GM21526 (cell line): ENCODE results near the gene TRIM28.
"Not testable (repeated sequence)": the region's sequence is repeated elsewhere in the genome, so short reads cannot be mapped to it uniquely, and the experiment has no call there.

Source experiments
- ATAC-seq: cut with Tn5 transposase; IDR thresholded peaks from one replicate; pipeline ENCODE4 v1.9.1; 2021; ENCODE audit warnings: moderate library complexity; ENCODE audit not compliant: unreplicated experiment, low FRiP score

TRIM28 gene

DNA sequence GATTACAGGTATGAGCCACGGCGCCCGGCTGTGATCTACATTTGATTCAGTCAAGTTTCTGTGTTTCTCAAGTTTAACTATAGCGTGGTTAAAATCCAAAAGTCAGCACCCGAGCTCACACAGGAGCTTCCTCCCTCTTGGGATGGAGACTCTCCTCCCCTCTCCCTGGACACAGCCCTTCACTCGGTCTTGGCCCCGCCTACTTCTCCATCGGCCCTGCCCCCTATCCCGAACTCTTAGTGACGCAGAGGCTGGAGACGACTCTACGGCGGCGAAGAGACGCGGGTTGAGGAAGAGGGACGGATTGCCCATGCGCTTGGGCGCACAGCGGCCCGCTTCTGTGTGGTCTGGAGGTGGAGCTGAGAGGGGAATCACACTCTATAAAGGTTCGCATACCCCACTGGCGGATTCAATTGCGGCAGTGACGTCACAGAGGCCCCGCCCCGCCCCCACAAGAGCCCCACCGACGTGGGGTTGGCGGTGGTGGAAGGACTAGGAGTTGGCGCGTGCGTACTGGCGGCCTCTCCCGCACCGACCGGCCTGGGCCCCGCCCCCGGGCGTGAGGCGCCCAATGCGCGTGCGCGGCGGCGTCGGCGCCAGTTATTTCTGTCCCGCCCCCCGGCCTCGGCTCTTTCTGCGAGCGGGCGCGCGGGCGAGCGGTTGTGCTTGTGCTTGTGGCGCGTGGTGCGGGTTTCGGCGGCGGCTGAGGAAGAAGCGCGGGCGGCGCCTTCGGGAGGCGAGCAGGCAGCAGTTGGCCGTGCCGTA lies at the start of gene TRIM28:
Gene TRIM28 (plus strand): TSS at position 239 of the 765 bp plus-strand sequence. CDS start 694 bp downstream, outside the sequence.
- peak; percentile 82 for ATAC-seq

DNA sequence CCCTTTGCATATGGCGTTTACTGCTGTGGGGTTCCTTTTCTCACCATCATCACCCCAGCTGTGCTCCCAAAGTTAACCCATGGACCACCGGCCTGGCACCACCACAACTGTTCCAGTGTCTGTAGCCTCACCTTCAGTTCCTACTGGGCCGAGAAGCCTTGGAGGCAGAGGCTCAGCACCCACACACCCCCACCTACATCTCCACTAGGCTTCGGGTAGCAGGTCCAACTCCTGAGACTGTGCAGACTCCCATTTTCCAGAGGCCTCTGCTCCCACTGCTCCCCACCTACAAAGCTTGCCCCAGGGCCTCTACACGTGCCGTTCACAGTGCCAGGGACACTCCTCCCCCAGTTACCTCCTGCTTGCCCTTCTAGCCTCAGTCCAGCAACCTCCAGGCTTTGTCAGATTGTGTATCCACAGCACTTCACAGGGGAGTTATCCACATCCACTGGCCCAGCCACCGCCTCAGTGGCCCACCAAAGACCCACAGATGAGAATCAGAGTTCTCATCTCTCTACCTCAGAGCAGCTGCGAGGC lies 46.2 kb upstream of the TRIM28 start:
- no peak for ATAC-seq

DNA sequence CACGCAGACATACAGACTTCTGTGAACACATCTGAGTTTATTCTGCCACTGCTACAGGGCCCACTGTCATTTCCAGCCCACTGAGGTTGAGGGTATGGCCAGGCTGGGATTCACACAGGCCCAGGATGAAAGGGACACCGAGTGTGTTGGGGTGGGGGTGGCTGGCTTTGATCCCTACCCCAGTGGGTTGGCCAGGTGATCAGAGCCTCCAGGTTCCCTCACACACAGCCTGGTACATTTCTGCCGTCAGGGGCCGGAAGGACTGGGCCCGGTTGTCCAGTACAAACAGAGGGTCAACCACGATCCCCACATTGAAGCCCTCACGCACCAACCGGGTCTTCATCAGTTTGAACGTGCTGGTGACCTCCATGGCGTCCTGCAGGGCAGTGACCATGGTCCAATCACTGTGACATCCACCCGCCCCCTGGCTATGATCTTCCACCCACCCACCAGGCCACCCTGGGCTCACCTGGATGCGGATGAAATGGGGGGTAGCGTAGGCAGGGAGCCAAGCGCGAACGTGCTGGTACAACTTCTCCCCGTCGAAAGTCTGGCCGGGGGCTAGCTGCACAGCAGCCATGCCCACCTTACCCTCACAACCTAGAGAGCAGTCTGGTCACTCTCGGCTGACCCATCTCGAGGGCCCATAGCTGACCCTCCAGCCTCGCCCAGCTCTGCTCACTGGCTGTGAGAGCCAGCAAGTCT lies 45.4 kb upstream of the TRIM28 start:
- no peak for ATAC-seq

DNA sequence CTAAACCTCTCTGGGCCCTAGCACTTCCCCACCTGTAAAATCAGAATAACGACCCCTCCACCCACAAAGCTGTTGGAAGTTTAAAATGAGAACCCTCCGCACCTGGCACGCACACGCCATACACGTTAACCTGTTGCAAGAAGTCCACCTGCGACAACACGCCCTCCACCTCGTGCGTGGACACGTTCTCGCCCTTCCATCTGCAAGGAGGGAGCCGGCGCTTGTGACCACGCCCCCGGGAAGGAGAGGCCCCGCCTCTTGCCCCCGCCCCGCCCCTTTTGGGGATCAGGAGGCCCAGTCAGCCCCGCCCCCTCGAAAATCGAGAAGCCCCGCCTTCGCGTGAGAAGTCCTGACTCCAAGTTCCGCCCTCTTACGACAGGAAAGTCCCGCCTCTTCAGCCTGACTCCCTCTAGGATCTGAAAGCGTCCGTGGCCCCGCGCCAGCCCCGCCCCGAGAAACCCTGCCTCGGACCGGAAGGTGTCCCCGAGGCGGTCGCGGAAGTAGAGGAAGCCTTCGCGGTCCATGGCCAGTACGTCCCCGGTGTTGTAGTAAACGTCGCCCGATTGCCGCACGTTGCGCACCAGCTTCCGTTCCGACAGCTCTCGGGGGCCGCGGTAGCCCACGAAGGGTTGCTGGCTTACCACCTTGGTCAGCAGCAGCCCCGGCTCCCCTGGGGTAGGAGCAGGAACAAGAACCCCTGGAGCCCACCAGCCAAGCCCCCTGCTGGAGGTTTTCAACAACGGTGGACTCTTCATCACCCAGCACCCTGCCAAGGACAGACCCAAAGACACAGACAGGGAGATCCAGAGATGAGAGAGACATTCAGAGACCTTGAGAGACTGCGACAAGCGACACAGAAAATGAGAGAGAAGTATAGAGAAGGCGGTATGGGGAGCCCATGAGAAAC lies 44.6 kb upstream of the TRIM28 start:
- peak; percentile 79 for ATAC-seq

DNA sequence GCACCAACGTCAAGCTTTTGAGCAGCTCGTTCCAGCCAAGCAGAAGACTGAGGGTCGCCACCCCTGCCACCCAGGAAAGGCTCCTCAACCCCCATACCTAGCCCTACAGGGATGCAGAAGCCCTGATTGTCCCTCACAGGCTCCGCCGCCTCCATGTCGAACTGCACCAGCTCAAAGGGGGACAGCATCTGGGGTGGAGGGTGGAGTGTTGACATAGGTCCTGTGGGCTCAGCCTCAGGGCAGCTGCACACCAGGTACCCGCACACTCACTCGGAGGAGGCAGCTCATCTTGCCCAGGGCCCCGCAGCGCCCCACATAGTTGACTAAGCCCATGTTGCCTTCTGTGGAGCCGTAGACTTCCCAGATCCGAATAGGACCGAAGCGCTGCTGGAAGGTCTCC lies 43.6 kb upstream of the TRIM28 start:
- ATAC-seq = no peak

DNA sequence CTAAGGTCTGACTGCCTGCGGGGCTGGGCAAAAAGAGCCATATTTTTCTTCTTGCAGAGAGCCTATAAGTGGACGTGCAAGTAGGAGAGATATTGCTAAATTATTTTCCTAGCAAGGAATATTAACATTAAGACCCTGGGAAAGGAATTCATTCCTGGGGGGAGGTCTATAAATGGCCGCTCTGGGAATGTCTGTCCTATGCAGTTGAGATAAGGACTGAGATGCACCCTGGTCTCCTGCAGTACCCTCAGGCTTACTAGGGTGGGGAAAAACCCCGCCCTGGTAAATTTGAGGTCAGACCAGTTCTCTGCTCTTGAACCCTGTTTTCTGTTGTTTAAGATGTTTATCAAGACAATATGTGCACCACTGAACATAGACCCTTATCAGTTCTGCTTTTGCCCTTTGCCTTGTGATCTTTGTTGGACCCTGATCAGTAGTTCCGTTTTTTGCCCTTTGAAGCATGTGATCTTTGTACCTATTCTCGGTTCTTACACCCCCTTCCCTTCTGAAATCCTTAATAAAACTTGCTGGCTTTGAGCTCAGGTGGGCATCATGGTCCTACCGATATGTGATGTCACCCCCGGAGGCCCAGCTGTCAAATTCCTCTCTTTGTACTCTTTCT lies 36.2 kb upstream of the TRIM28 start:
- ATAC-seq = not testable (repeated sequence)

DNA sequence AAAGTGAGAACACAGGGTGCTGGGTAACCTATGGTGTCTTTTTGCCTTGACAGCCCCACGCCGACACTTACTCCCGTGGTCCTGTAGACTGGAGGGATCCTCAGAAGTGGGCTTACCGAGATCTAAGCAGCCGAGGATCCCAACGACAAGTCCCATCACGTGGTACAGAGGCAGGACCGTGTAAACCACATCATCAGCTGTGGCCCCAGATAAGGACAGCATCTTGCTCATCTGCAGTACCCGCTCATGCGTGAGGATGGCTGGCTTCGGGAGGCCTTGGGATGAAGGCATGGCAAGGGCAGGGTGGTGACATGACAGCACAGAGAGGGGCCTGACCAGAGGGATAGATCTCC lies 34.2 kb upstream of the TRIM28 start:
- ATAC-seq = no peak

DNA sequence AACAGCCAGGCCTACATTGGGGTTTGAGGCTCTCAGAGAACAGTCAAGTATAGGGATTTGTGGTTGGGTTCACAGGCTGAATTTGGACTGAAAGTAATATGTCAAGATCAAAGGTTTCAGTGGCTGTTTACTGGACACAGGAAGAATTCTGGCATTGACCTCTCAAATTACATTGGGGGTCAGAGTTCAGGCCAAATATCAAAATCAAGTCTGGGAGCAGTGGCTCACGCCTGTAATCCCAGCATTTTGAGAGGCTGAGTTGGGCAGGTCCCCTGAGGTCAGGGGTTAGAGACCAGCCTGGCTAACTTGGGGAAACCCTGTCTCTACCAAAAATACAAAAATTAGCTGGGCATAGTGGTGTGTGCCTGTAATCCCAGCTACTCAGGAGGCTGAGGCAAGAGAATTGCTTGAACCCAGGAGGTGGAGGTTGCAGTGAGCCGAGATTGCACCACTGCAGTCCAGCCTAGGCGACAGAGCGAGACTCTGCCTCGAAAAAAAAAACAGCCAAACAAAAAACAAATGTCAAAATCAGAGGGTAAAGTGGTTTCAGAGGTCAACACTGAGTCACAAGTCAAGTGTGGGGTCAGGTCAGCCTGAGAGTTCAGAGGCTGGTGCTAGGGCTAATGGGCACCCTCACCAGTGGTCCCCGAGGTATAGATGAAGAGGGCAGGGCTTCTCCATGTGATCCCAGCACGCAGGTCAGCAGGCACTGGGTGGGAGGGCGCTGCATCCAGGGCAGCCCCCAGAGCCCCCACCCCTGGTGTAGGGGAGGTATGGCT lies 33.6 kb upstream of the TRIM28 start:
- no peak for ATAC-seq

DNA sequence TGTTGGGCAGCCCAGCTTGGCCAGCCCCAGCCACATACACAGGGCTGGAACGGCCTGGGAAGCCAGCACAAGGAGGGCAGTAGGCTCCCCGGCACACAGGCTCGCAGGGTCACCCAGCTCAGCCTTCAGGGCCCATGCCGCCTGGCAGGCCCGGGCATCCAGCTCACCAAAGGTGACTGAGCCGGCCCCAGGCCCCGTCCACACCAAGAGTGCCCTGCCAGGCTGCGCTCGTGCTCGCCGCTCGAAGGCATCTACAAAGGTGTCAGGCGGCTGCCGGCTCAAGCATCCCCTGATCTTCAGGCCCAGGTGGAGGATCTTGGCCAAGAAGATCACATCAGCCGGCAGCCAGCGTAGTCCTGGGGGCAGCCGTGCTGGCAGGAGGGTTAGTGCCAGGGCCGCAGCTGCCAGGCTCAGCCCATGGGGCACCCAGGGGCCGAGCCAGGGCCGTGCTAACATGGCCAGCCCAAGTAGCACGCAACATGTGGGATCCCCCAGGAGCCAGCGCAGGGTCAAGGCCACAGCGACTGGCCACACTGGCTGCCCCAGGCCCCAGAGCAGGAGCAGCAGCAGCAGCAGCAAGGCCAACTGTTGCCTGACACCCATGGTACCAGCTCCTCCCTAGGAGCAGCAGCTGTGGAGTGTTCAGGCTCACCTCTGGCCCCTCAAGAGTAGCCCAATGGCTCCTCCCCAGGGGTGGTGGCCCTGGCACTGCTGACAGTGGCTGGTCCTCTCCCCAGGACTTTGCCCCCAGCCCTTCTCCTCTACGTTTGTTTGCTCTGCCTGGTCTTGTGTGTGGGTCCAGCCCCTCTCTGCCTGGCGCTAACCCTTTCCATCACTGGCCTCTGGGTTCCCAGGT lies 32.3 kb upstream of the TRIM28 start, which contains the start of gene SLC27A5:
Gene SLC27A5 (minus strand): TSS at position 640 of the 856 bp plus-strand sequence. CDS start 37 bp downstream, at position 603.
- no peak for ATAC-seq

DNA sequence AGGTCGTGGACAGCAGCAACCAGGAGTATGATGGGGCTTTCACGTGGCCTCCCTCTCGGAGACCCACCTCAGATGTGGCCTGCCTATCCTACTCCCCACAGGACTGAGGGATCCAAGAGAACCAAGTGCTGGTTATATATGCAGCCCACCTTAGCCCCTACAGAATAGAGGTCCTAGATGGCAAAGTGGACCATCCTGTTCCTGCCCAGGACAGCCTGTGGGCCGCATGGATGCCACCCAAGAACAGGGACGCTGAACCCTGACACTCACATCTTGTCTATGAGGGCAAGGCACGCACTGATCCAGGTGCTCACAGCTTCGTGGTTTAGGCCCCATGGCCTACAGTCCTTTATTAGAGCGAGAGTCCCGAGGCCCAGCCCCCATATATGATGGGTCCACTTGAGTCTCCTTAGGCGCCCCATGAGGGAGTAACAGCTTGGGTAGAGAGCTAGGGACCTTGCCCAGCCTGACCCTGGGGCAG lies 30.6 kb upstream of the TRIM28 start:
- ATAC-seq = no peak

DNA sequence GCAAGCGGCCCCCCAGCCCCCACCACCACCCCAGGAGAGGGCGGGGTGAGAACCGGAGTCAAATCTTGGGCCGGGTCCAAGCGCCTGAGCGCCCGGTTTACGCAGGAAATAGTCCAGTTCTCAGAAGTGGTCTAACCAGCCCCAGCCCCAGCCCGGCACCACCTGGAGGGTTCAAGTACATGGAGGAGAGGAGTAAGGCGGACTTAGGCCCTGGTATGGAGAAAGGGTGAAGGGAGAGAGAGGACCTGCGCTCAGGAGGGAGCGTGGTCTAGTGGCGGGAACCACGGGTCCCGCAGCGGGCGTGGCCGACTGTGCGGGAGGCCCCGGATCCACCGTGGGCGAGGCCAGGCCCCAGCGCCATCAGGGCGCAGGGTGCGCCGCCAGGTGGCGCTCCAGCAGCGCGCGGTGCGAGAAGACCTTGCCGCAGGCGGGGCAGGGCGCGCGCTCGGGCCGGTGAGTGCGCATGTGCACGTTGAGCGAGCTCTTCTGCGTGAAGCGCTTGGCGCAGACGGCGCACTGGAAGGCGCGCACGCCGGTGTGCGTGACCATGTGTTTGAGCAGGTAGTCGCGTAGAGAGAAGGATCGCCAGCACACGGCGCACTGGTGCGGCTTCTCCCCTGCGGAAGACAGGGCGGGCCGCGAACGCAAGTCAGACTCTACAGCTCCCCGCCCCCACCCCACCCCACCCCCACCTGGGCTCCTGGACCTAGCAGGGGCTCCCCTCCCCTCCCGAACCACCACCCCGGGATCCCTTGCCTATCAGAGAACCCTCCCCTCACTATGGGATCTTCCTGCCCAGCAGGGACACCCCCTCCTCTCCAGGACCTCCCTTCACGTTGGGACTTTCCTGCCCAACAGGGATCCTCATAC lies 29.9 kb upstream of the TRIM28 start:
- peak; percentile 52 for ATAC-seq

DNA sequence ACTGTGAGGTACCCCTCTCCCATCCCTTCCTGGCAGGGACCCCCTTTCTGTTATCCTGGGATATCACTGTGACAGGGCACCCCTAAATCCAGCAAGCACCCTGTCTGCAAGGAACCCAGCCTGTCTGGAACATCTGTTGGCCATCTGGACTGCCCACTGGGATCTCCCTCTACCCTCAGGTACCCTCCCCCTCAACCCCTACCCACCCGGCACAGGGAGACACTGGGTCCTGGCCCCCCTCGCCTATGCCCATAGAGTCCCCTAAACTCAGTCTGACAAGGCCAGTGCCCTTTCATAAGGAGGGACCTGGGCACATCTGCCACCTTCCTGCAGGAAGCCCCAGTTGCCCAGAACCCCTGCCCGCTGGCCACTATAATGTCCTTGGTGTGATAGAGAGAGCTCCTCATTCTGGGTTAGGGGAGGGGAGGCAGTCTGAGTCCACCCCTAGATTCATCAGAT lies 29.3 kb upstream of the TRIM28 start:
- no peak for ATAC-seq

DNA sequence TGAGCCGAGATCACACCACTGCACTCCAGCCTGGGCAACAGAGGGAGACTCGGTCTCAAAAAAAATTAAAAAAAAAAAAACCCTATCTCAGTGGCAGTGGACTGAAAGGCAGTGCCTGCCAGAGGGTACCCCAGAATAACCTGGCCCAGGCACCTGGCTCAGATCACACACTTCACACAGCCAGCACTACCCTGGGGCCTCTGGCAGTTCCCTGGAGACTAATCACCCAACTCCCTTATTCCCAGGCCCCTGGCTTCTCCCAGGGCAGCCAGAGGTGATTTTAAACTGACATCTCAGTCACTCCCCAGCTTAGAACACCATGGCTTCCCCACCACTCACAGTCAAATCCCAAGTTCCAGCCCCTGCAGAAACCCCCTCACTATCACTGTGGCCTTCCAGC lies 28.6 kb upstream of the TRIM28 start:
- ATAC-seq = no peak

DNA sequence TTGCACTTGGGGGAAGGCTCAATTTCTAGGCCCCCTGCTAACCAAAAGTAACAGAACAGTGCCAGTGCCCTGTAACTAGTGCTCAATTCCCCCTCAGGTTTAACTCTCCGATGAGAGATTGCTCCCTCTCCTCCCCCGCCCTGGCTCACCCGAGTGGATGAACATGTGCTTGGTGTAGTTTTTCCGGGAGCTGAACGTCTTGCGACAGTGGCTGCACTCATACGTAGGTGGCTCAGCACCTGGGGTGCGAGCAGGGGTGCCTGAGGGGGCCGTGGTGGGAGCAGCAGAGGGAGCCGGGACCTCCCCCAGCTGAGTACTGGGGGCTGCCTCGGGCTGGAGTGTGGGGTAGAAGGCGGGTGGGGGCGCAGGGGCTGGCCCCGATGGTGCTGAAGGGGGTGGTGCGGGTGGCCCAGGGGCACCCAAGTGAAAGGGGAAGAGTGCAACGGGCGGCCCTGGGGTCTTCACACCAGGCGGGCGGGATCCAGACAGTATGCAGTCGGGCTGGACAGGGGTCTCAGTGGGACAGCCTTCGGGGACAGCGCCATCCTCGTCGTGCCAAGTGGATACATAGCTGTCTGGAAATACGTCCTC lies 27.5 kb upstream of the TRIM28 start:
- ATAC-seq = no peak

DNA sequence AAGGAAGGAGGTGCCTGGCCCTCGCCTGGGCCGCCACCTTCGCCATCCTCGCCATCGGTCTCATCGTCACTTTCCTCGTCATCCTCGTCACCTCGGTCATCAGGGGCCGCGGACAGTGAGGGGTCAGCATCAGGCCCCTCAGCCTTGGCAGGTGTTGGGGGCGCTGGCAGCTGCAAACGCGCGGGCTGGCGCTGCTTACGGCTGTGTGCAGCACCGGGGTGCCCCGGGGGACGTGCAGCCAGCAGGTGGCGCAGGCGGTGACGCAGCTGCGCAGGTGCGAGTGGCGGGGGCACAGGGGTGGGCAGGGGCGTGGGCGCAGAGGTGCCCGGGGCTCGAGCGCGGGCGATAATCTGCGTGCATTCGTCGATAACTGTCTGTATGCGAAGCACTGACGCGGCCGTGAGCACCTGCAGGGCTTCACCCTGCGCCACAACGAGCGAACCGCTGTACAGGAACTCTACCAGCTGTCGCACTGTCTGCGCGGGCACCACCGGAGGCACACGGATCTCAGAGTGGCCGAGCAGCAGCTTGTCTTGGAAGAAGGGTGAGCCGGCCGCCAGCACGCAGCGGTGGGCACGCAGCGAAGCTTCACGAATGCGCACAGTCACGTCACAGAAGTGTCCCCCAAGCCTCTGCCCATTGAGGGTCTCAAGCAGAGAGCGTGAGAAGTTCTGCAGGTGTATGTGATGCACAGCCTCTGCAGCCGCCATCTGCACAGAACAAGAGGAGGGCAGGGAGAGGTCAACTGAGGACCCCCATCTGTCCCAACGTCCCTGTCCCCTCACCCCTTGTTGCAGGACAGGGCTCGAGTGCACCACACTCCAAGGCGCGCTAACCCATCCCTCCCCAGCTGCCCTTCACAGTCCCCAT lies 26.7 kb upstream of the TRIM28 start:
- no peak for ATAC-seq
